Fibroblast of mammary gland (primary cell): ENCODE results near the gene ELF1.
A peak's percentile ranks its signal among the peaks of the same experiment; 100 is the strongest.

ENCODE experiments used
- DNase-seq: peaks from one replicate; pipeline ENCODE4 v3.0.0-alpha.2; 2010; ENCODE audit warnings: low read depth
- H3K4me3 ChIP-seq: 2 replicates; pipeline ENCODE4 v1.5.1; 2011; ENCODE audit warnings: low read depth, mild to moderate bottlenecking, low read length, moderate library complexity; ENCODE audit not compliant: control insufficient read depth
- TF ChIP-seq, protein P1 (sequence below): conservative IDR thresholded peaks from 2 replicates; pipeline ENCODE4 v1.5.1; 2011; ENCODE audit warnings: low read depth, low read length, inconsistent platforms; ENCODE audit not compliant: control insufficient read depth, insufficient read depth

The ELF1 gene

DNA sequence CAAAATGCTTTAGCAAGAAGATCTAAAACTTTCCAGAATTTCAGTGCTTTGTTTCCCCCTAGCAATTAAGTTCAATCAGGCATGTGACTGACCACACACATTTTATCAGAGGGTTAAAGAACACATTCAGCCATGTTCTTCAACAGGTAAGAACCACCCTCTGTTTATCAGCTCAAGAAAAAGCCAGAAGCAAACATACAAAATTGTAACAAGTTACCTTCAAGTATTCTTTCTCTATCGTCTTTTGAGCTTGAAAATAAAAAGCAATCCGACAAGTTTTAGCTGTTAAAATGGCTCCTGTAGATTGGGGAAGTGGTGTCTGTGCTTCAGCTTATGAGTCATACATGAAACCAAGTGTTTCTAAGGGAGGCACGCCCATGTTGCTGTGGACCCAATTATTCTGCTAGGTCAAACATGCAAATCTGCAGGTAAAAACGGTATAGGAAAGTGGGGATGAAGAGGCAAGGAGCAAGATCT, at the start of gene ELF1:
Gene ELF1, minus strand, starts transcription at position 306 of the 477 bp plus-strand sequence. CDS start 37,262 bp downstream, outside the sequence.
- TF ChIP-seq, protein P1, sequence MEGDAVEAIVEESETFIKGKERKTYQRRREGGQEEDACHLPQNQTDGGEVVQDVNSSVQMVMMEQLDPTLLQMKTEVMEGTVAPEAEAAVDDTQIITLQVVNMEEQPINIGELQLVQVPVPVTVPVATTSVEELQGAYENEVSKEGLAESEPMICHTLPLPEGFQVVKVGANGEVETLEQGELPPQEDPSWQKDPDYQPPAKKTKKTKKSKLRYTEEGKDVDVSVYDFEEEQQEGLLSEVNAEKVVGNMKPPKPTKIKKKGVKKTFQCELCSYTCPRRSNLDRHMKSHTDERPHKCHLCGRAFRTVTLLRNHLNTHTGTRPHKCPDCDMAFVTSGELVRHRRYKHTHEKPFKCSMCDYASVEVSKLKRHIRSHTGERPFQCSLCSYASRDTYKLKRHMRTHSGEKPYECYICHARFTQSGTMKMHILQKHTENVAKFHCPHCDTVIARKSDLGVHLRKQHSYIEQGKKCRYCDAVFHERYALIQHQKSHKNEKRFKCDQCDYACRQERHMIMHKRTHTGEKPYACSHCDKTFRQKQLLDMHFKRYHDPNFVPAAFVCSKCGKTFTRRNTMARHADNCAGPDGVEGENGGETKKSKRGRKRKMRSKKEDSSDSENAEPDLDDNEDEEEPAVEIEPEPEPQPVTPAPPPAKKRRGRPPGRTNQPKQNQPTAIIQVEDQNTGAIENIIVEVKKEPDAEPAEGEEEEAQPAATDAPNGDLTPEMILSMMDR = no peak
- DNase-seq = peak; percentile 82
- H3K4me3 ChIP-seq = peak within 1 kb of the TSS; percentile 49

DNA sequence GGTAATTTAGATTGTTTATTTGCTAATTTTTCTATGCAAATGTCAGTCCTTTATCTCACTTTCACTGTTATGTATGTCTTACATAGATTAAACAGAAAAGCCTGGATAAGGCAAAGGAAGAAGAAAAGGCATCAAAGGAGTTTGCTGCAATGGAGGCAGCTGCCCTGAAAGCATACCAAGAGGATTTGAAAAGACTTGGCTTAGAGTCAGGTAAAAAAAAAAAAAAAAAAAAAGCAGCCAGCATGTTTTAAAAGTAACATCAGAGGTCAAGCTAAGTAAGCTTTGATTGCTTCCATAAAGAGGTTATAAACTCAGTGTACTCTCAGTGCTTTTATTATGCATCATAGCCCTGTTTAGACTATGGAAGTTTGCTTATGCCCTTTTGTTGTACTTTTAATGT, 46.0 kb upstream of the ELF1 start:
- DNase-seq = peak; percentile 82
- TF ChIP-seq, protein P1 = no peak
- no peak overlapping the region for H3K4me3 ChIP-seq

DNA sequence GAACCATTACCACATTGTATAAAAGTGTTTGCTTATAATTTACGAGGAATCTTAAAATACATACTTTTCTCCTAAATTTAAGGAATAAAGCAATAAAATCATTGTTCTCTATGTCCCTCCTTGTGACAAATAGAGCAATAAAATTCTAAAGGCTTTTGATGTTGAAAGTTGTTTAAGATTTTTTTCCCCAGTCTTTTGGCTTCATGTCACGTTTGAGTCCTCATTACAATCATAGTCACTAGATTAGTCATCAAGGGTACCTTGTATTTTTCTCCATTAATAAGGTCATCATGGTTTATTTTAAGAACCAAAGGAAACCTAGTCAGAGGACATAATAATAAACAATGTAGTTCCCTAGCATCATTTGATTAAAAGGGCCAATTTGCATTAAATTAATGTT, 45.4 kb upstream of the ELF1 start:
- peak; percentile 74 for DNase-seq

DNA sequence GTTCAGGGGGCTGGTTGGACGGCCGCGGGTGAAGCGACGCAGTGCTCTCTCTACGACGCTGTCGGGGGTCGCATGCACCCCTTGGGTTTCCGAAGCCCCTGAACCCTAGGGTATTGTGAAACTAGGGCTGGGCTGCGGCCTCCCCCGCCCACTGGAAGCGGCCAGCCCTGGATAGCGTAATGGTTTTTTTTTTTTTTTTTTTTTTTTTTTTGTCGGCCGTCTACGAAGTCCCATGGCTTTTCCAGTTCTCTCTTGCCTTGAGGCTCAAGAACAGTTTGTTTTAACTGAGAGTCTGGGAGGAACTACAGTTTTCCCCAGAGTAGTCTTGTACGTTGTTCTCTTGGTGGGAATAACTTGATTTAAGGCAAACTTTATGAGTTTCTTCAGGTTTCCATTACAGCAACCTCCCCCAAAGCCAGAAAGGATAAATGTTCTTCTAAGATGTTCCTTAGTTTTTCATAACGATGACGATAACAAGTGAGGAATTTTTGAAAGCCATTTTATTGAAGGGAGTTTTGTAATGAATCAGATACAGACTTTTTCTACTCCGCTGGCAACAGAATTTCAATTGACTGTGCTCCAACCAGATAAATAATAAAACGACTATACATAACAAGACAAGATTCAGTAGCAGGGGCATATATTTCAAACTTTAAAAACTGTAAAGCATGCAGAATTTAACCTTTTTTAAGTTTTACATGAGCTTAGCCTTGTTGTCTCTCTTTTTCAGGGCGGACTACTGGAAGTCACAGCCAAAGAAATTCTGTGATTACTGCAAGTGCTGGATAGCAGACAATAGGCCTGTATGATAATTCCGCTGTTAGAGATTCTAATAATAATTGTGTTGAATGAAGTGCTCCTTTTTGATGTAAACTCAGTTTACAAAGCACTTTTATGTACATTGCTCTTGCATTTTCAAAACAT, 43.1 kb upstream of the ELF1 start:
- H3K4me3 ChIP-seq = peak overlapping the region; percentile 88
- DNase-seq = peak; percentile 71
- TF ChIP-seq, protein P1 = no peak

More for the DNA sequence above, 45.4 kb upstream of the ELF1 start:
- TF ChIP-seq, protein P1 = no peak
- H3K4me3 ChIP-seq = no peak overlapping the region

DNA sequence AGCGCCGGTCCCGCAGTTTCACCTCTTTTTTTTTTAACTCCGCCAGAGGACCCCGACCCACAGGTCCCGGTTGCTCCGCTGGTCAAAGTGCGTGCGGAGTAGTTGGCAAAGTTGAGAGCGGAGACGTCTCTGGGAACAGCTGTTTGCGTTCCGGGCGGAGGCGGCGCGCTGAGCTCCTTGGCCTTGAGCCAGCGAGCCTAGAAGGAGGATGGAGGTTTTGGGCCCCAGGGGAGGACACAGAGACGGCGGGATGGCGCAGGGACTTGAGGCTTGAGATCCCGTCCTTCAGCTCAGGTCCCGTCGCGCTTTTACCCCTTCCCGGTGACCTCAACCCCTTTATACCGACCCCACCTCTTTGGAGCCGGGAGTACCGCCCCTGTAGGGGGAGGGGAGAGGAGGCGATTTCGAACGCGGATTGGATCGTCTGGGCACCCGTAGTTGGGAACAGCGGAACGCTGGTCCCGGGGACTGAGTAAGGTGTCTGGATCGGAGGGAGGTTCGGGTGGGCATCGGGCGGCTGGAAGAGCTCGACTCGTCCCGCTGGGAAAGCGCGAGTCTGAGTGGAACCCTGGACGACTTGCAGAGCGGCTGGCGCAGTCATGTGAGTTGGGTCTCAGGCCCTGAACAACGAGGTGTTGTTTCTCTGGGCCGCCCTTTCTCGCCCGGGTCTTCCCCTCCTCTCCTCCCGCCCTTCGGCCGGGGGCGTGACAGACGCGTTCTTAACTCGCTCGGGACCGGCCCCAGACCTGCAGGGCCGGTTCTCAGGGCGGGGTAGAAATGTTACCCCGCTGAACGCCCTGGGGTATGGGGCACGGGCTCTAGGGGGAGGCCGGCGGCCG, 42.2 kb upstream of the ELF1 start, which contains the start of gene WBP4:
Gene WBP4, plus strand, starts transcription at position 435 of the 839 bp plus-strand sequence. Its CDS starts 165 bp downstream, at position 600.
- DNase-seq = peak; percentile 94
- H3K4me3 ChIP-seq = peak within 1 kb of the TSS; percentile 88
- TF ChIP-seq, protein P1 = peak; percentile 8

DNA sequence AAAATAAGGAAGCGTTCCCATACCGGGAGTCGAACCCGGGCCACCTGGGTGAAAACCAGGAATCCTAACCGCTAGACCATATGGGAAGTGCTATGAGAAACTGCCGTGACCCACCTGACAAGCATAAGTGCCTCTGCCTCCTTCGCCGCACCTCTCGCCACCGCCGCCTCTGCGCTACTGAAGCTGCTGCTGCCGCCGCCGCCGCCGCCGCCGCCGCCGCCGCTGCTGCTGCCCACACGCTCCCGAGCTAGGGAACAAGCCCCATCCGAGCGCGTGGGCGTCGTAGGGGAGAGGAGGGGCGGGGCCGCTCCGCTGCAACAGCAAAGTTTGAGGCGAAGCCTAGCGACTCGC, 41.6 kb upstream of the ELF1 start:
- H3K4me3 ChIP-seq = peak overlapping the region; percentile 88
- peak; percentile 81 for DNase-seq
- TF ChIP-seq, protein P1 = no peak
